Sigmoid colon (tissue), 7 donors: Measurements from ENCODE around the gene PELI2. TPM values are rescaled to one million over a fixed set of nuclear protein-coding genes. Genes with fewer than 3 reads are reported as not detected.
A peak's percentile ranks its signal among the peaks of the same experiment; 100 is the strongest.

Source experiments
- DNase-seq: peaks from one replicate; pipeline ENCODE4 v3.0.0-alpha.2; 2019
- H3K27ac ChIP-seq, 4 donors: fragments of 200-600 bp; sonication (generic); one replicate each; pipeline ENCODE4 v1.5.1; 2016 to 2019; ENCODE audit warnings: mild to moderate bottlenecking in 1 of 4
- H3K27me3 ChIP-seq, 3 donors: fragments of 200-600 bp; sonication (generic); one replicate each; pipeline ENCODE4 v1.5.1; 2019; ENCODE audit warnings: mild to moderate bottlenecking in 1 of 3
- H3K36me3 ChIP-seq, 4 donors: fragments of 200-600 bp; sonication (generic); one replicate each; pipeline ENCODE4 v1.5.1; 2016 to 2019
- H3K4me1 ChIP-seq, 4 donors: fragments of 200-600 bp; sonication (generic); one replicate each; pipeline ENCODE4 v1.5.1; 2017 to 2019
- H3K4me3 ChIP-seq, 4 donors: fragments of 200-600 bp; sonication (generic); one replicate each; pipeline ENCODE4 v1.5.1; 2017 to 2019; ENCODE audit warnings: mild to moderate bottlenecking in 2 of 4, moderate library complexity in 1 of 4
- H3K9me3 ChIP-seq, 4 donors: fragments of 200-600 bp in 3 of 4; sonication (generic) in 3 of 4; one replicate each; pipeline versions ENCODE4 v1.5.1 to v1.6.1; 2013 to 2019
- CTCF ChIP-seq, 4 experiments: fragments of 450-650 bp in 3 of 4; fragments of 200-600 bp in 1 of 4; IDR thresholded peaks; one replicate each; pipeline ENCODE4 v1.5.1; 2016 to 2019; ENCODE audit warnings: antibody characterized with exemption in 4 of 4, mild to moderate bottlenecking in 3 of 4, moderate library complexity in 2 of 4
- EP300 ChIP-seq, 4 donors: sonication (generic); formaldehyde crosslinking; IDR thresholded peaks; one replicate each; pipeline ENCODE4 v1.6.1; 2017; ENCODE audit warnings: antibody characterized with exemption in 4 of 4
- POLR2A ChIP-seq, 2 donors: fragments of 450-650 bp; IDR thresholded peaks; one replicate each; pipeline ENCODE4 v1.6.1; 2016; ENCODE audit warnings: antibody characterized with exemption in 2 of 2, mild to moderate bottlenecking in 2 of 2, moderate library complexity in 2 of 2
- POLR2AphosphoS5 ChIP-seq, 4 donors: sonication (generic); formaldehyde crosslinking; IDR thresholded peaks; one replicate each; pipeline ENCODE4 v1.6.1; 2017; ENCODE audit warnings: antibody characterized with exemption in 4 of 4
- WGBS, 2 donors: extraction: QIAGEN DNeasy Blood & Tissue Kit; methylation state at CpG; one replicate each; pipeline ENCODE4 v1.1.7; 2013; 5-methylcytosine and 5-hydroxymethylcytosine counted together
- intact Hi-C: fragments of 100-400 bp; cut with DNase I; formaldehyde crosslinking; loops from one replicate; pipeline ENCODE4 v1.15.1; 2023
- polyA plus RNA-seq, 3 donors: library from polyadenylated mRNA; stranded (reverse); fragments of 200-250 nt; gene quantifications; one replicate each; pipeline ENCODE4 v1.2.3, GENCODE V29; 2013
- total RNA-seq, 4 donors: library from RNA; depleted of rRNA; stranded (reverse); fragments of >200 nt; gene quantifications; one replicate each; pipeline ENCODE4 v1.1.0, GENCODE V29; 2016
- donor health status: healthy with polysubstance abuse.
- donor health status: Bipolar disorder and iron deficiency.
- donor health status: healthy.

PELI2 gene
- total and polyA plus RNA-seq, 7 donors: 4.5 to 34.3 (median 26.3) TPM

DNA sequence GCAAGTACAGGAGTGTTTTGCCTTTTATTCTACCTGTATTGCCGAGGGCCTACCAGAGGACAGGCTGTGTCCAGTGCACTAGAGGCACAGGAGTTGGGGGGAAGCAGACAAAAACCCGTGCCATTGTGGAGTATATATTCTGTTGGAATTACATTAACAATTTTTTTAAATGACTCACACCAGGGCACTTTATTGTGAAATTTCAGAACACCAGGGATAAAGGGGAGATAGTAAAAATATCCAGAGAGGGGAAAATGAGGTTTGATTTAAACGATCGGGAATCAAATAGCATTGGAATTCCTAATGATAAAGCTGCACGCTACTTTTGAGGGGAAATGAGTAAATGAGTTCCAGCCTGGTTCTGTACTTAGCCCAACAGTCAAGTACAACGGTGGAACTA, 123.2 kb downstream of the PELI2 start:
- Histone ChIP-seq H3K36me3 (no peaks in the 10 kb centered on the region), H3K27ac (no peak overlapping the region), H3K9me3 (no peaks in the 10 kb centered on the region), H3K4me3 (no peak overlapping the region), H3K27me3 (no peaks in the 10 kb centered on the region), H3K4me1 (peaks cover 0 to 11% (median 4%) of the 10 kb centered on the region in 4 donors)
- TF ChIP-seq EP300 (IDR thresholded peaks at IDR 0.05) (no peak), POLR2A (IDR thresholded peaks at IDR 0.05) (no peak), POLR2AphosphoS5 (IDR thresholded peaks at IDR 0.05) (no peak), CTCF (IDR thresholded peaks at IDR 0.05) (no peak)
- intact Hi-C loops: no loop called here
- no peak for DNase-seq
- whole genome bisulfite sequencing, 2 donors: 81 to 94% methylated on average over 6 of the region's 6 CpGs

GRCh38 chr14:56243110-56243509, 124.9 kb downstream of the PELI2 start:
- peaks cover 0 to 11% (median 4%) of the 10 kb centered on the region in 4 donors for H3K4me1 ChIP-seq
- no peak for TF ChIP-seq POLR2AphosphoS5 (IDR thresholded peaks at IDR 0.05)
- no peak for TF ChIP-seq EP300 (IDR thresholded peaks at IDR 0.05)
- no peak for TF ChIP-seq POLR2A (IDR thresholded peaks at IDR 0.05)
- TF ChIP-seq CTCF (IDR thresholded peaks at IDR 0.05): no peak
- intact Hi-C loops: no loop called here
- no peaks in the 10 kb centered on the region for H3K36me3 ChIP-seq
- no peaks in the 10 kb centered on the region for H3K27me3 ChIP-seq
- no peak overlapping the region for H3K4me3 ChIP-seq
- no peak for DNase-seq
- H3K27ac ChIP-seq: no peak overlapping the region
- H3K9me3 ChIP-seq: no peaks in the 10 kb centered on the region
- 85 to 94% methylated on average over 2 of the region's 2 CpGs for whole genome bisulfite sequencing, 2 donors

DNA sequence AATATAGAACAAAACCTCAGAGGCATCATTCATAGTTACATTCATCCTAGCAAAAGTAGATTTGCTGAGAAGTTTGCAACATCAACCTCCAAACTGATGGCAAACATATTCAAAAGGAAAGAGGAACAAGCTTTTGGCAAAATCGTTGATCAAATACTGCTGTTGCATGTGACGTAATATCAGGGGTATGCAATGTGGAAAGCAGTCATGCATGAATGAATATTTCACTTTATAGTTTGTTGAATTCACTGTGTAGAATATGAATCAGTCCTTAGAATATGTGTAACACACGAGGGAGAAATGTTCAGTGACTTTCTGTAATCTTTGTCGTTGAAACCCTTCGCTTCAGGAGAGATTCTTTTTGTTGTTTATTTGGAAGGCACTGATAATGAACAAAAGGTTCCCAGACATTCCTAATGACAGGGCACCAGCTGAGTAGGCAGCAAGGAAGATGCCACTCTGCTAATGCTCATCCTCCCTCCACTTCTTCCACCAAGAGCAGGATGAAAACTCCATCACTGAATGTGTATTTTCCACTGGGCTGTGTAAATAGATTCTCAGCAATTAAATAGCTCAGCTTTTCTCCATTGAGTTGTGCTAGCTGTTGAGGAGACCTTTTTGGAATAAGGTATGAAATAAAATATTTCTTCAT, 126.1 kb downstream of the PELI2 start:
- Histone ChIP-seq H3K27ac (no peak overlapping the region), H3K9me3 (no peaks in the 10 kb centered on the region), H3K27me3 (no peaks in the 10 kb centered on the region), H3K36me3 (no peaks in the 10 kb centered on the region), H3K4me1 (peaks cover 0 to 11% (median 4%) of the 10 kb centered on the region in 4 donors), H3K4me3 (no peak overlapping the region)
- TF ChIP-seq POLR2A (IDR thresholded peaks at IDR 0.05): no peak
- peak in 2 of 4 donors; percentile 17 to 39 for TF ChIP-seq POLR2AphosphoS5 (IDR thresholded peaks at IDR 0.05)
- DNase-seq: no peak
- WGBS, 2 donors: 49 to 65% methylated on average over 5 of the region's 5 CpGs
- intact Hi-C loops: no loop called here

- DNase-seq: no peak
- WGBS, 2 donors: 53 to 67% methylated on average over 5 of the region's 5 CpGs
- intact Hi-C loops: no loop called here
- H3K4me1 ChIP-seq: peaks cover 0 to 11% (median 4%) of the 10 kb centered on the region in 4 donors
- no peaks in the 10 kb centered on the region for H3K27me3 ChIP-seq
- no peaks in the 10 kb centered on the region for H3K36me3 ChIP-seq
- H3K4me3 ChIP-seq: no peak overlapping the region
- H3K27ac ChIP-seq: no peak overlapping the region
- no peaks in the 10 kb centered on the region for H3K9me3 ChIP-seq
- TF ChIP-seq POLR2A (IDR thresholded peaks at IDR 0.05) (no peak), POLR2AphosphoS5 (IDR thresholded peaks at IDR 0.05) (no peak), CTCF (IDR thresholded peaks at IDR 0.05) (no peak), EP300 (IDR thresholded peaks at IDR 0.05) (no peak)
Measured at GRCh38 chr14:56247495-56248200, 129.4 kb downstream of the PELI2 start.

- Histone ChIP-seq H3K27ac (no peak overlapping the region), H3K27me3 (no peaks in the 10 kb centered on the region), H3K36me3 (no peaks in the 10 kb centered on the region), H3K9me3 (no peaks in the 10 kb centered on the region), H3K4me1 (peaks cover 0 to 11% (median 4%) of the 10 kb centered on the region in 4 donors), H3K4me3 (no peak overlapping the region)
- no peak for TF ChIP-seq CTCF (IDR thresholded peaks at IDR 0.05)
- no peak for TF ChIP-seq POLR2A (IDR thresholded peaks at IDR 0.05)
- no peak for TF ChIP-seq POLR2AphosphoS5 (IDR thresholded peaks at IDR 0.05)
- TF ChIP-seq EP300 (IDR thresholded peaks at IDR 0.05): no peak
- no peak for DNase-seq
- intact Hi-C loops: no loop called here
- WGBS, 2 donors: 90 to 93% methylated on average over 5 of the region's 5 CpGs
Measured at GRCh38 chr14:56248442-56248841, 130.2 kb downstream of the PELI2 start.
